Testis (tissue), 2 donors: ENCODE results near the gene HOXB8.

Experiments used
- POLR2A ChIP-seq: fragments of 450-650 bp; IDR thresholded peaks from one replicate; pipeline ENCODE4 v1.6.1; 2017; ENCODE audit warnings: antibody characterized with exemption, mild to moderate bottlenecking, moderate library complexity
- TF ChIP-seq, protein P1 (sequence below), 3 experiments: fragments of 450-650 bp in 2 of 3; fragments of 200-600 bp in 1 of 3; sonication (generic) in 1 of 3; IDR thresholded peaks; one replicate each; pipeline ENCODE4 v1.5.1; 2016 to 2019; ENCODE audit warnings: antibody characterized with exemption in 3 of 3, mild to moderate bottlenecking in 2 of 3, moderate library complexity in 1 of 3

DNA sequence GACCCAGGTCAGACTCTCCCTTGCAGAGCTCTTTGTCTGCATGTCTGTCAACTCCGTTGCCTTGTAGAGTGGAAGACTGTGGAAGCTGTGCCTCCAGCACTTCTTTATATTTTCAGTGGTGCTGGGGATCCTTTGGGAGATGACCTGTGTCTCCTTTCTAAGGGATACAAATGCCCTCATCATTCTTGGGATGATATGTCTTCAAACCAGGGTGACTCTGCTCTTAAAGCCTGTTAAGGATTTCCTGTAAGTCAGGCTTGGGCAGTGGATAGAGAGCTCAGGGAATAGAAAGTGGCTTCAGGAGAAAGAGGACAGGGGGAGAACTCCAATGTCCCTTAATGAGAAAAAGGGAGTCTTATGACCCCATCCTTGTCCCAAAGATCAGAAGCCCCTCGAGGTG, 26.6 kb downstream of the HOXB8 start:
- TF ChIP-seq, protein P1, sequence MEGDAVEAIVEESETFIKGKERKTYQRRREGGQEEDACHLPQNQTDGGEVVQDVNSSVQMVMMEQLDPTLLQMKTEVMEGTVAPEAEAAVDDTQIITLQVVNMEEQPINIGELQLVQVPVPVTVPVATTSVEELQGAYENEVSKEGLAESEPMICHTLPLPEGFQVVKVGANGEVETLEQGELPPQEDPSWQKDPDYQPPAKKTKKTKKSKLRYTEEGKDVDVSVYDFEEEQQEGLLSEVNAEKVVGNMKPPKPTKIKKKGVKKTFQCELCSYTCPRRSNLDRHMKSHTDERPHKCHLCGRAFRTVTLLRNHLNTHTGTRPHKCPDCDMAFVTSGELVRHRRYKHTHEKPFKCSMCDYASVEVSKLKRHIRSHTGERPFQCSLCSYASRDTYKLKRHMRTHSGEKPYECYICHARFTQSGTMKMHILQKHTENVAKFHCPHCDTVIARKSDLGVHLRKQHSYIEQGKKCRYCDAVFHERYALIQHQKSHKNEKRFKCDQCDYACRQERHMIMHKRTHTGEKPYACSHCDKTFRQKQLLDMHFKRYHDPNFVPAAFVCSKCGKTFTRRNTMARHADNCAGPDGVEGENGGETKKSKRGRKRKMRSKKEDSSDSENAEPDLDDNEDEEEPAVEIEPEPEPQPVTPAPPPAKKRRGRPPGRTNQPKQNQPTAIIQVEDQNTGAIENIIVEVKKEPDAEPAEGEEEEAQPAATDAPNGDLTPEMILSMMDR (IDR thresholded peaks at IDR 0.05) = no peak
- no peak for TF ChIP-seq POLR2A
